ENCODE data around the gene ATL3. TPM values are rescaled to one million over a fixed set of nuclear protein-coding genes. Genes with fewer than 3 reads are reported as not detected.
"Not testable (repeated sequence)": the region's sequence is repeated elsewhere in the genome, so short reads cannot be mapped to it uniquely, and the experiment has no call there.

ATL3 gene
- total and polyA plus RNA-seq, 2 donors (not counting 1 experiment from before 2014, with no cell fraction given), result 8.9 to 33.8 TPM

DNA sequence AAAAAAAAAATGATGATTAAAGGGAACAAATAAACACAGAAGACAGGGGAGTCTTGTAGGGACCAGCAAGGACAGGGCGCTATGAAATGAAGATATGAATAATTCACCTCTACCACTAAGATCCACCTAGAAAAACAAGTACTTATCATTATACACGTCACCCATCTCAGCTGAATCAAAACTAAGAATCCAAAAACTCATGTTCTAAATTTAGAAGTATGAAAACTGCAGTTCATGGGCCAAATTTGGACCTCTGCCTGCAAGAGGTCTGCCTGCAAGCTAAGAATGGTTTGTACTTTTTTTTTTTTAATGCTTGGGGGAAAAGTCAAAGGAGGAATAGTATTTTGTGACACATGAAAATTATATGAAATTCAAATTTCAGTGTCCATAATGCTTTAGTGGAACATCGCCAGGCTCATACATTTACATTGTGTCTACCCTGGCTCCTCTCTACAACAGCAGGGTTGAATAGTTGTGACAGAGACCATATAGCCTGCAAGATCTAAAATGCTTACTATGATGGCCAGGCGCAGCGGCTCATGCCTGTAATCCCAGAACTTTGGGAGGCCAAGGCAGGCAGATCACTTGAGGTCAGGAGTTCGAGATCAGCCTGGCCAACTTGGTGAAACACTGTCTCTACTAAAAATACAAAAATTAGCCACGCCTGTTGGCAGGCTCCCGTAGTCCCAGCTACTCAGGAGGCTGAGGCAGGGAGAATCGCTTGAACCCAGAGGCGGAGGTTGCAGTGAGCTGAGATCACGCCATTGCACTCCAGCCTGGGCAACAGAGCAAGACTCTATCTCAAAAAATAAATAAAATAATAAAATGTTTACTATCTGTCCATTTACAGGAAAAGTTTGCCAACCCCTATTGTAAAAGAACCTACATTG is 68.6 kb downstream of the ATL3 start:
- H3K9me3 Mint-ChIP-seq (ENCODE audit: insufficient read depth); H3K4me2 ChIP-seq (replicated peaks; ENCODE audit: low read depth, low read length, poor library complexity, severe bottlenecking); POLR2A ChIA-PET; H3K9me3 ChIP-seq (ENCODE audit: control extremely low read depth in 1 of 3, control insufficient read depth in 2 of 3, insufficient read depth in 1 of 3, low read length in 2 of 3); ATAC-seq (ENCODE audit: low read depth); DNase-seq; H3K79me2 ChIP-seq (ENCODE audit: control insufficient read depth, insufficient read depth, low read length); H3K4me3 ChIP-seq (ENCODE audit: control extremely low read depth in 1 of 5, extremely low read depth in 1 of 5, insufficient read depth in 1 of 5, low read depth in 2 of 5, low read length in 4 of 5); H3K4me1 Mint-ChIP-seq; H3K27ac Mint-ChIP-seq; H2AFZ ChIP-seq (ENCODE audit: insufficient read depth, low read depth, low read length, poor library complexity, severe bottlenecking); H4K20me1 ChIP-seq (ENCODE audit: control insufficient read depth, insufficient read depth, low read length, poor library complexity, severe bottlenecking); intact Hi-C loops (cut with micrococcal nuclease); CTCF ChIA-PET; H3K4me3 Mint-ChIP-seq; H3K27ac ChIP-seq (ENCODE audit: low read length in 2 of 2); H3K27me3 Mint-ChIP-seq; H3K36me3 ChIP-seq (replicated peaks in 1 of 2; ENCODE audit: control extremely low read depth in 1 of 2, control insufficient read depth in 1 of 2, extremely low read depth in 1 of 2, insufficient read depth in 2 of 2, low read length in 1 of 2); H3K4me1 ChIP-seq (ENCODE audit: control insufficient read depth in 2 of 2, insufficient read depth in 2 of 2, low read length in 2 of 2); H3K27me3 ChIP-seq (replicated peaks in 1 of 4; ENCODE audit: control extremely low read depth in 1 of 4, control insufficient read depth in 3 of 4, insufficient read depth in 4 of 4, low read length in 3 of 4); H3K9ac ChIP-seq (ENCODE audit: low read length): not testable (repeated sequence)
- WGBS (ENCODE audit: insufficient coverage), result 97% methylated on average over 5 of the region's 11 CpGs

DNA sequence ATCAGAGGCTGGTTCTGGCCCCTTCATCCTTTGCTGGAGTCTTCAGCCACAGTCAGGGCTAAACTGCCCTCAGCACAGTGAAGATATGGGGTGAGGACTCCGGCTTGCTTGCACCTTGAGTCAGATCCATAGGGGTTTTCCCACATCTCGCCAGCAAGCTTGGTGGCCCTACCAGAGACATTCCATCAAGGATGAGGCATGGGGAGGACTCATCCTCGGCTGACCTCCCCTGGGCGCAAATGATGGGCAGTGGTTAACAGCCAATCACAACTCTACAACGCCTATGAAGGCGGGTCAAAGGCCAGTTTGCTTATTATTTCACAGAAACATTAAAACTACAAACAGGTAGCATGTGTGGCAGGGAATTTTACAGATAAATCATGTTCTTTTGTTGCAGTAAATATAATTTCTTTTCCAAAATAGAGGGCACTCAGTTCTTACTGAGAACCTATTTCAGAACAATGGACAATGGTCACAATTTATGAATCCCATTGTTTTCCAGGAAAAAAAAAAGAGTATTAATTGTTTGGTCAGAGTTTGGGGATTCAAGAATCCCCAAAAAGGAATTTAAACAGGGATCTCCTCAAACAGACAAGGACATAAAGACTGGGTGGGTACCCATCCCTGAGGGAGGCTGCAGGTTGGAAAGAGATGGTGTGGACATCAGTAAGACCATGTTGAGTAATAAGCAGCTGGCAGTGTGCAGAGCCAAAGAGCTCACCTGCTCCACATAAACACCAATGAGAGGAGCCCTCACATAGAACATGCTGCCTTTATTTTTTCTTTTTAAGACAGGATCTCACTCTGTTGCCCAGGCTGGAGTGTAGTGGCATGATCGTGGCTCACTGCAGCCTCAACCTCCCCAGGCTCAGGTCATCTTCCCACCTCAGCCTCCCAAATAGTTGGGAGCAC is 71.7 kb downstream of the ATL3 start:
- no peak for TF ChIP-seq EZH2 (IDR thresholded peaks at IDR 0.05; ENCODE audit: borderline replicate concordance, insufficient read depth, low read depth, low read length, poor library complexity, severe bottlenecking)
- no peak for TF ChIP-seq CTCF (IDR thresholded peaks at IDR 0.05)
- intact Hi-C loops (cut with micrococcal nuclease), result no loop called here
- POLR2A ChIA-PET, result no interaction called here
- no peaks in the 10 kb centered on the region for H4K20me1 ChIP-seq (ENCODE audit: control insufficient read depth, insufficient read depth, low read length, poor library complexity, severe bottlenecking)
- Mint-ChIP-seq H3K4me3 (no peak overlapping the region), H3K9me3 (ENCODE audit: insufficient read depth) (no peaks in the 10 kb centered on the region), H3K4me1 (no peaks in the 10 kb centered on the region), H3K27me3 (peaks cover 4% of the 10 kb centered on the region), H3K27ac (no peak overlapping the region)
- 91% methylated on average over 5 of the region's 7 CpGs for WGBS (ENCODE audit: insufficient coverage)
- H3K4me2 ChIP-seq (replicated peaks; ENCODE audit: low read depth, low read length, poor library complexity, severe bottlenecking), result no peak overlapping the region
- no peaks in the 10 kb centered on the region for H3K79me2 ChIP-seq (ENCODE audit: control insufficient read depth, insufficient read depth, low read length)
- no peak overlapping the region for H2AFZ ChIP-seq (ENCODE audit: insufficient read depth, low read depth, low read length, poor library complexity, severe bottlenecking)
- no peaks in the 10 kb centered on the region for H3K27me3 ChIP-seq (replicated peaks in 1 of 4; ENCODE audit: control extremely low read depth in 1 of 4, control insufficient read depth in 3 of 4, insufficient read depth in 4 of 4, low read length in 3 of 4)
- CTCF ChIA-PET, result no interaction called here
- no peaks in the 10 kb centered on the region for H3K36me3 ChIP-seq (replicated peaks in 1 of 2; ENCODE audit: control extremely low read depth in 1 of 2, control insufficient read depth in 1 of 2, extremely low read depth in 1 of 2, insufficient read depth in 2 of 2, low read length in 1 of 2)
- no peaks in the 10 kb centered on the region for H3K9me3 ChIP-seq (ENCODE audit: control extremely low read depth in 1 of 3, control insufficient read depth in 2 of 3, insufficient read depth in 1 of 3, low read length in 2 of 3)
- H3K9ac ChIP-seq (ENCODE audit: low read length), result no peak overlapping the region
- no peak overlapping the region for H3K27ac ChIP-seq (ENCODE audit: low read length in 2 of 2)
- H3K4me3 ChIP-seq (ENCODE audit: control extremely low read depth in 1 of 5, extremely low read depth in 1 of 5, insufficient read depth in 1 of 5, low read depth in 2 of 5, low read length in 4 of 5), result no peak overlapping the region
- H3K4me1 ChIP-seq (ENCODE audit: control insufficient read depth in 2 of 2, insufficient read depth in 2 of 2, low read length in 2 of 2), result no peaks in the 10 kb centered on the region
- DNase-seq (no peak), ATAC-seq (ENCODE audit: low read depth) (no peak)
